SK-N-SH (cell line): ENCODE results near the gene HSD17B12. TPM values are rescaled to one million over a fixed set of nuclear protein-coding genes. Genes with fewer than 3 reads are reported as not detected.

Experiments
- CTCF ChIA-PET: fragments of 300-600, 350-600 bp; formaldehyde crosslinking; extraction: SDS; loops from one replicate; lab custom pipeline; 2021; lab: Yijun Ruan, JAX
- POLR2A ChIA-PET: fragments of 350-600 bp; sonication (Branson Sonifier 250); formaldehyde crosslinking; extraction: SDS; loops from one replicate; lab custom pipeline; 2020; ENCODE audit warnings: antibody characterized with exemption, inconsistent platforms; lab: Yijun Ruan, JAX
- DNase-seq: peaks from one replicate; pipeline ENCODE4 v3.0.0; 2012
- H2AFZ ChIP-seq: fragments of 200-600 bp; sonication (generic); 2 replicates; pipeline ENCODE4 v1.8.1; 2016; ENCODE audit warnings: antibody characterized with exemption, mild to moderate bottlenecking, low read depth
- H3F3A ChIP-seq: fragments of 200-600 bp; sonication (generic); replicated peaks from 2 replicates; pipeline ENCODE3; 2016; ENCODE audit warnings: antibody characterized with exemption, mild to moderate bottlenecking; ENCODE audit not compliant: insufficient read depth
- H3K27ac ChIP-seq, 2 experiments: fragments of 200-500 bp in 1 of 2; fragments of 200-600 bp in 1 of 2; sonication (Bioruptor generic) in 1 of 2; sonication (generic), shearing (Covaris generic) in 1 of 2; 2 replicates each; pipeline versions ENCODE4 v1.5.1 to v1.6.1; 2014 to 2016; ENCODE audit warnings: low read depth in 2 of 2, inconsistent platforms in 1 of 2, low read length in 1 of 2, mild to moderate bottlenecking in 1 of 2, mixed read lengths in 1 of 2
- H3K27me3 ChIP-seq: fragments of 200-600 bp; sonication (generic), shearing (Covaris generic); 2 replicates; pipeline ENCODE4 v1.6.1; 2016; ENCODE audit warnings: mixed run types; ENCODE audit not compliant: insufficient read depth
- H3K36me3 ChIP-seq, 2 experiments: fragments of 200-500 bp in 1 of 2; fragments of 200-600 bp in 1 of 2; sonication (Bioruptor generic) in 1 of 2; sonication (generic) in 1 of 2; replicated peaks in 1 of 2; 2 replicates each; pipeline versions ENCODE3 to v1.5.1; 2014 to 2016; ENCODE audit warnings: low read length in 1 of 2, mild to moderate bottlenecking in 1 of 2; ENCODE audit not compliant: insufficient read depth in 2 of 2, control insufficient read depth in 1 of 2
- H3K4me1 ChIP-seq, 2 experiments: fragments of 200-500 bp in 1 of 2; fragments of 200-600 bp in 1 of 2; sonication (Bioruptor generic) in 1 of 2; sonication (generic), shearing (Covaris generic) in 1 of 2; 2 replicates each; pipeline versions ENCODE4 v1.5.1 to v1.6.1; 2014 to 2016; ENCODE audit warnings: low read depth in 1 of 2, low read length in 1 of 2, mixed run types in 1 of 2; ENCODE audit not compliant: insufficient read depth in 2 of 2, control insufficient read depth in 1 of 2
- H3K4me2 ChIP-seq: fragments of 200-600 bp; sonication (generic), shearing (Covaris generic); 2 replicates; pipeline ENCODE4 v1.6.1; 2017; ENCODE audit warnings: mixed run types
- H3K4me3 ChIP-seq, 2 experiments: fragments of 200-500 bp in 1 of 2; fragments of 200-600 bp in 1 of 2; sonication (Bioruptor generic) in 1 of 2; sonication (generic), shearing (Covaris generic) in 1 of 2; 2 replicates each; pipeline versions ENCODE4 v1.5.1 to v1.8.1; 2014 to 2016; ENCODE audit warnings: low read depth in 2 of 2, inconsistent platforms in 1 of 2, low read length in 1 of 2, mild to moderate bottlenecking in 1 of 2, mixed read lengths in 1 of 2, moderate library complexity in 1 of 2
- H3K79me2 ChIP-seq: fragments of 200-600 bp; sonication (generic); 2 replicates; pipeline ENCODE4 v1.8.1; 2017; ENCODE audit warnings: mild to moderate bottlenecking; ENCODE audit not compliant: insufficient read depth
- H3K9ac ChIP-seq: fragments of 200-600 bp; sonication (generic); 2 replicates; pipeline ENCODE4 v1.6.1; 2017; ENCODE audit warnings: mixed run types
- H3K9me2 ChIP-seq: fragments of 200-600 bp; sonication (generic); 2 replicates; pipeline ENCODE4 v1.6.1; 2017; ENCODE audit warnings: mixed run types
- H3K9me3 ChIP-seq: fragments of 200-600 bp; sonication (generic); 2 replicates; pipeline ENCODE4 v1.6.1; 2017; ENCODE audit warnings: mixed run types, mild to moderate bottlenecking, moderate library complexity
- H4K20me1 ChIP-seq: fragments of 200-600 bp; sonication (generic); 2 replicates; pipeline ENCODE4 v1.6.1; 2017; ENCODE audit warnings: mild to moderate bottlenecking, mixed run types; ENCODE audit not compliant: insufficient read depth
- CHD2 ChIP-seq: fragments of 150-350 bp; IDR thresholded peaks from 2 replicates; pipeline ENCODE4 v1.6.1; 2018; ENCODE audit warnings: low read length; ENCODE audit not compliant: partially characterized antibody
- EP300 ChIP-seq, 2 experiments: IDR thresholded peaks; 2 replicates each; pipeline versions ENCODE4 v1.4.0 to v1.6.1; 2012; ENCODE audit warnings: borderline replicate concordance in 1 of 2, low read depth in 1 of 2, low read length in 1 of 2
- EZH2phosphoT487 ChIP-seq: fragments of 200-600 bp; sonication (generic); IDR thresholded peaks from 2 replicates; pipeline ENCODE4 v1.6.1; 2017; ENCODE audit warnings: low read depth, mixed run types, mild to moderate bottlenecking, antibody characterized with exemption, moderate library complexity, borderline replicate concordance
- JUND ChIP-seq: IDR thresholded peaks from 2 replicates; pipeline ENCODE4 v1.4.0; 2012
- MXI1 ChIP-seq: IDR thresholded peaks from 2 replicates; pipeline ENCODE4 v1.6.1; 2012; ENCODE audit warnings: mild to moderate bottlenecking, low read depth, low read length, improper control_type of control experiment
- RCOR1 ChIP-seq: fragments of 150-350 bp; IDR thresholded peaks from 2 replicates; pipeline ENCODE4 v1.6.1; 2017; ENCODE audit warnings: antibody characterized with exemption, low read length
- SMC3 ChIP-seq: IDR thresholded peaks from 2 replicates; pipeline ENCODE4 v1.6.1; 2012; ENCODE audit warnings: low read depth, low read length, improper control_type of control experiment
- TAF1 ChIP-seq: IDR thresholded peaks from 2 replicates; pipeline ENCODE4 v1.6.1; 2012; ENCODE audit warnings: low read depth, mild to moderate bottlenecking, low read length, moderate library complexity, borderline replicate concordance
- TCF12 ChIP-seq: IDR thresholded peaks from 2 replicates; pipeline ENCODE4 v1.4.0; 2012
- YY1 ChIP-seq: IDR thresholded peaks from 2 replicates; pipeline ENCODE4 v1.4.0; 2012; ENCODE audit warnings: low read depth, mild to moderate bottlenecking
- WGBS: methylation state at CpG from one replicate; pipeline ENCODE4 v1.1.6; 2017; ENCODE audit warnings: low lambda C conversion rate; 5-methylcytosine and 5-hydroxymethylcytosine counted together
- polyA plus RNA-seq, 3 experiments: library from polyadenylated mRNA; depleted of rRNA; stranded (reverse); fragments of >200 nt; gene quantifications; 2 replicates each; pipeline ENCODE4 v1.2.3, GENCODE V29; 2012
- TF ChIP-seq, protein P1 (sequence below): IDR thresholded peaks from 2 replicates; pipeline ENCODE4 v1.4.0; 2012; ENCODE audit warnings: low read depth, borderline replicate concordance
- TF ChIP-seq, protein P2 (sequence below): IDR thresholded peaks from 2 replicates; pipeline ENCODE4 v1.6.1; 2012; ENCODE audit warnings: mild to moderate bottlenecking, low read depth, low read length, moderate library complexity
- TF ChIP-seq, protein P3 (sequence below): IDR thresholded peaks from 2 replicates; pipeline ENCODE4; 2012

The HSD17B12 gene
- polyA plus RNA-seq, 1 of the 3 experiments (the other 2 are of a cell fraction) = 19.7 TPM

DNA sequence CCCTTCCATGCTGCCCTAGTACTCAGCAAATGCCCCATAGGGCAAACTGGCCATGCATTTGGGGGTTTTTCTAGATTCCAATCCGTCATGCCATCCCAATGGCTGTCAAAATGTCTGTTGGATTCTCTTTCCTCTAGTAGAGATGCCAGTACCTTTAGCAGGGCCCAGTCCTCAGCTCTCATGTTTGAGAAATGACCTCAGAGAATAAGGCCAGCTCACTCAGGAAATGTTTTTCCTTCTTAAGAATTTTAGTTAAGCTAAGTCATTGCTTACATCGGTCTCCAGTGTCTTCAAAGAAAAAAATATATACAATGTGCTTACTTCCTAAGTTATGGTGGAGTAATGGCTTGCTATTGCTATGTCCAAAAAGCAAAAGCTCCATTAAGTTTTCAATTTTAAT, 186.0 kb downstream of the HSD17B12 start:
- Histone ChIP-seq H3K27ac (no peak overlapping the region), H3K9me3 (no peaks in the 10 kb centered on the region), H3K27me3 (no peaks in the 10 kb centered on the region), H3K9ac (no peak overlapping the region), H2AFZ (no peak overlapping the region), H3K36me3 (no peaks in the 10 kb centered on the region), H3K79me2 (no peaks in the 10 kb centered on the region), H4K20me1 (no peaks in the 10 kb centered on the region), H3K9me2 (no peaks in the 10 kb centered on the region), H3K4me3 (no peak overlapping the region), H3K4me1 (no peaks in the 10 kb centered on the region), H3F3A (no peaks in the 10 kb centered on the region), H3K4me2 (no peak overlapping the region)
- DNase-seq = no peak
- 54% methylated on average over 2 of the region's 2 CpGs for WGBS
- ChIA-PET CTCF (interaction anchor here (3.5 kb wide), 1 partner anchor 15 kb away, joined by 22 read pairs; no protein-coding TSS in a partner anchor), POLR2A (no interaction called here)
- TF ChIP-seq, protein P1, sequence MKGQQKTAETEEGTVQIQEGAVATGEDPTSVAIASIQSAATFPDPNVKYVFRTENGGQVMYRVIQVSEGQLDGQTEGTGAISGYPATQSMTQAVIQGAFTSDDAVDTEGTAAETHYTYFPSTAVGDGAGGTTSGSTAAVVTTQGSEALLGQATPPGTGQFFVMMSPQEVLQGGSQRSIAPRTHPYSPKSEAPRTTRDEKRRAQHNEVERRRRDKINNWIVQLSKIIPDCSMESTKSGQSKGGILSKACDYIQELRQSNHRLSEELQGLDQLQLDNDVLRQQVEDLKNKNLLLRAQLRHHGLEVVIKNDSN = no peak
- TF ChIP-seq TCF12 (no peak), EZH2phosphoT487 (no peak), JUND (no peak), TAF1 (no peak)
- TF ChIP-seq, protein P2, sequence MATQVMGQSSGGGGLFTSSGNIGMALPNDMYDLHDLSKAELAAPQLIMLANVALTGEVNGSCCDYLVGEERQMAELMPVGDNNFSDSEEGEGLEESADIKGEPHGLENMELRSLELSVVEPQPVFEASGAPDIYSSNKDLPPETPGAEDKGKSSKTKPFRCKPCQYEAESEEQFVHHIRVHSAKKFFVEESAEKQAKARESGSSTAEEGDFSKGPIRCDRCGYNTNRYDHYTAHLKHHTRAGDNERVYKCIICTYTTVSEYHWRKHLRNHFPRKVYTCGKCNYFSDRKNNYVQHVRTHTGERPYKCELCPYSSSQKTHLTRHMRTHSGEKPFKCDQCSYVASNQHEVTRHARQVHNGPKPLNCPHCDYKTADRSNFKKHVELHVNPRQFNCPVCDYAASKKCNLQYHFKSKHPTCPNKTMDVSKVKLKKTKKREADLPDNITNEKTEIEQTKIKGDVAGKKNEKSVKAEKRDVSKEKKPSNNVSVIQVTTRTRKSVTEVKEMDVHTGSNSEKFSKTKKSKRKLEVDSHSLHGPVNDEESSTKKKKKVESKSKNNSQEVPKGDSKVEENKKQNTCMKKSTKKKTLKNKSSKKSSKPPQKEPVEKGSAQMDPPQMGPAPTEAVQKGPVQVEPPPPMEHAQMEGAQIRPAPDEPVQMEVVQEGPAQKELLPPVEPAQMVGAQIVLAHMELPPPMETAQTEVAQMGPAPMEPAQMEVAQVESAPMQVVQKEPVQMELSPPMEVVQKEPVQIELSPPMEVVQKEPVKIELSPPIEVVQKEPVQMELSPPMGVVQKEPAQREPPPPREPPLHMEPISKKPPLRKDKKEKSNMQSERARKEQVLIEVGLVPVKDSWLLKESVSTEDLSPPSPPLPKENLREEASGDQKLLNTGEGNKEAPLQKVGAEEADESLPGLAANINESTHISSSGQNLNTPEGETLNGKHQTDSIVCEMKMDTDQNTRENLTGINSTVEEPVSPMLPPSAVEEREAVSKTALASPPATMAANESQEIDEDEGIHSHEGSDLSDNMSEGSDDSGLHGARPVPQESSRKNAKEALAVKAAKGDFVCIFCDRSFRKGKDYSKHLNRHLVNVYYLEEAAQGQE = no peak
- TF ChIP-seq, protein P3, sequence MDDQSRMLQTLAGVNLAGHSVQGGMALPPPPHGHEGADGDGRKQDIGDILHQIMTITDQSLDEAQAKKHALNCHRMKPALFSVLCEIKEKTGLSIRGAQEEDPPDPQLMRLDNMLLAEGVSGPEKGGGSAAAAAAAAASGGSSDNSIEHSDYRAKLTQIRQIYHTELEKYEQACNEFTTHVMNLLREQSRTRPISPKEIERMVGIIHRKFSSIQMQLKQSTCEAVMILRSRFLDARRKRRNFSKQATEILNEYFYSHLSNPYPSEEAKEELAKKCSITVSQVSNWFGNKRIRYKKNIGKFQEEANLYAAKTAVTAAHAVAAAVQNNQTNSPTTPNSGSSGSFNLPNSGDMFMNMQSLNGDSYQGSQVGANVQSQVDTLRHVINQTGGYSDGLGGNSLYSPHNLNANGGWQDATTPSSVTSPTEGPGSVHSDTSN = no peak

DNA sequence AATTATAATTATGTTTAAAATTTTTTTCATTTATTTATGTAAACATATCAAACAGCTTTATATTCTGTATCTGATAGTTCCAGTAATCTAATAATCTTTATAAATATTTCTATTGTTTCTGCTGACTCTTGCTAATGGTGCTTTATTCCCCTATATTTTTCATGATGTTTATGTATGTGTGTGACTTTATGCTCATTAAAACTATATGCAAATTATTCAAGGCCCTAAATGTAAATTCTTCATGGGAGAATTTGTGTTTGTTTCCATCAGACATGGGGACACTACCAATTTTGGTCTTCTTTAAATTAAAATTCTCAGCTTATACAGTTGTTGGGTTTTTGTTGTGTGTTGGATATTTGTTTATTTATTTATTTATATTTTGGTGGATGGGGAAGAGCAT, 186.4 kb downstream of the HSD17B12 start:
- Histone ChIP-seq H3K4me1 (no peaks in the 10 kb centered on the region), H4K20me1 (no peaks in the 10 kb centered on the region)
- CTCF ChIA-PET = interaction anchor here (3.5 kb wide), 1 partner anchor 15 kb away, joined by 22 read pairs; no protein-coding TSS in a partner anchor

More for the DNA sequence above, 186.4 kb downstream of the HSD17B12 start:
- POLR2A ChIA-PET = no interaction called here
- Histone ChIP-seq H3K79me2 (no peaks in the 10 kb centered on the region), H3K9ac (no peak overlapping the region), H3K9me2 (no peaks in the 10 kb centered on the region), H3K36me3 (no peaks in the 10 kb centered on the region), H3K4me3 (no peak overlapping the region), H2AFZ (no peak overlapping the region), H3K4me2 (no peak overlapping the region), H3K9me3 (no peaks in the 10 kb centered on the region), H3K27ac (no peak overlapping the region), H3F3A (no peaks in the 10 kb centered on the region), H3K27me3 (no peaks in the 10 kb centered on the region)
- no peak for TF ChIP-seq RCOR1
- TF ChIP-seq CHD2 = no peak
- TF ChIP-seq EP300 (IDR thresholded peaks at IDR 0.05; ENCODE audit: borderline replicate concordance in 1 of 2, low read depth in 1 of 2, low read length in 1 of 2) = no peak
- no peak for TF ChIP-seq SMC3
- no peak for TF ChIP-seq MXI1
- no peak for TF ChIP-seq EZH2phosphoT487
- TF ChIP-seq YY1 = no peak
- no peak for DNase-seq
